Liver (tissue), 9 donors: ENCODE data around the gene CPSF3. TPM values are rescaled to one million over a fixed set of nuclear protein-coding genes. Genes with fewer than 3 reads are reported as not detected.

Experiments
- DNase-seq: peaks from one replicate; pipeline ENCODE4 v3.0.0-alpha.2; 2017; ENCODE audit warnings: low spot score
- H3K27ac ChIP-seq, 2 donors: one replicate each; pipeline ENCODE4 v1.7.0; 2013; ENCODE audit warnings: inconsistent platforms in 2 of 2, low read length in 2 of 2, control low read depth in 1 of 2, low read depth in 1 of 2, mild to moderate bottlenecking in 1 of 2
- H3K27me3 ChIP-seq, 4 donors: one replicate each; pipeline versions ENCODE4 v1.6.1 to v1.7.0; 2013; ENCODE audit warnings: low read length in 3 of 4, inconsistent platforms in 1 of 4, mild to moderate bottlenecking in 1 of 4, moderate library complexity in 1 of 4; ENCODE audit not compliant: control insufficient read depth in 4 of 4, insufficient read depth in 4 of 4
- H3K36me3 ChIP-seq, 4 donors: one replicate each; pipeline versions ENCODE4 v1.6.1 to v1.7.0; 2013; ENCODE audit warnings: low read length in 3 of 4, mild to moderate bottlenecking in 3 of 4, low read depth in 1 of 4, moderate library complexity in 1 of 4; ENCODE audit not compliant: control insufficient read depth in 4 of 4, insufficient read depth in 3 of 4
- H3K4me1 ChIP-seq, 4 donors: one replicate each; pipeline versions ENCODE4 v1.6.1 to v1.7.0; 2013; ENCODE audit warnings: low read length in 3 of 4, mild to moderate bottlenecking in 3 of 4, moderate library complexity in 1 of 4; ENCODE audit not compliant: control insufficient read depth in 4 of 4, insufficient read depth in 4 of 4
- H3K4me3 ChIP-seq, 3 donors: one replicate each; pipeline versions ENCODE4 v1.6.1 to v1.7.0; 2013; ENCODE audit warnings: low read length in 3 of 3, control low read depth in 1 of 3, low read depth in 1 of 3, mild to moderate bottlenecking in 1 of 3
- H3K9ac ChIP-seq, 2 donors: one replicate each; pipeline ENCODE4 v1.7.0; 2013; ENCODE audit warnings: low read length in 2 of 2, mild to moderate bottlenecking in 2 of 2, moderate library complexity in 2 of 2, control low read depth in 1 of 2, low read depth in 1 of 2
- H3K9me3 ChIP-seq, 4 donors: one replicate each; pipeline versions ENCODE4 v1.6.1 to v1.7.0; 2013; ENCODE audit warnings: low read length in 3 of 4; ENCODE audit not compliant: control insufficient read depth in 4 of 4
- EGR1 ChIP-seq, 2 donors: IDR thresholded peaks; 2 replicates each; pipeline ENCODE4 v1.6.1; 2016 to 2018; ENCODE audit warnings: antibody characterized with exemption in 2 of 2, low read depth in 2 of 2
- FOXA1 ChIP-seq: IDR thresholded peaks from 2 replicates; pipeline ENCODE4 v1.6.1; 2016; ENCODE audit warnings: antibody characterized with exemption
- FOXA2 ChIP-seq: IDR thresholded peaks from 2 replicates; pipeline ENCODE4 v1.6.1; 2016; ENCODE audit warnings: antibody characterized with exemption
- GABPA ChIP-seq, 2 donors: IDR thresholded peaks in 1 of 2; conservative IDR thresholded peaks in 1 of 2; 2 replicates each; pipeline ENCODE4 v1.6.1; 2016; ENCODE audit warnings: antibody characterized with exemption in 2 of 2, mild to moderate bottlenecking in 1 of 2, moderate library complexity in 1 of 2
- HNF4A ChIP-seq, 2 donors: conservative IDR thresholded peaks; 2 replicates each; pipeline ENCODE4 v1.6.1; 2016; ENCODE audit warnings: antibody characterized with exemption in 2 of 2, mild to moderate bottlenecking in 2 of 2
- HNF4G ChIP-seq: IDR thresholded peaks from 2 replicates; pipeline ENCODE4 v1.6.1; 2016; ENCODE audit warnings: antibody characterized with exemption
- JUND ChIP-seq, 2 donors: IDR thresholded peaks; 2 replicates each; pipeline ENCODE4 v1.6.1; 2016; ENCODE audit warnings: antibody characterized with exemption in 2 of 2
- NR2F2 ChIP-seq: IDR thresholded peaks from 2 replicates; pipeline ENCODE4 v1.6.1; 2016; ENCODE audit warnings: antibody characterized with exemption
- RAD21 ChIP-seq, 2 donors: IDR thresholded peaks; 2 replicates each; pipeline ENCODE4 v1.6.1; 2016; ENCODE audit warnings: antibody characterized with exemption in 2 of 2, mild to moderate bottlenecking in 2 of 2
- RXRA ChIP-seq, 2 donors: IDR thresholded peaks; 2 replicates each; pipeline ENCODE4 v1.6.1; 2017 to 2018; ENCODE audit warnings: antibody characterized with exemption in 2 of 2, mild to moderate bottlenecking in 1 of 2
- TAF1 ChIP-seq: conservative IDR thresholded peaks from 2 replicates; pipeline ENCODE4 v1.6.1; 2016; ENCODE audit warnings: antibody characterized with exemption, mild to moderate bottlenecking
- YY1 ChIP-seq: IDR thresholded peaks from 2 replicates; pipeline ENCODE4 v1.6.1; 2016; ENCODE audit warnings: antibody characterized with exemption, mild to moderate bottlenecking
- WGBS: extraction: QIAGEN DNeasy Blood & Tissue Kit; methylation state at CpG from one replicate; pipeline ENCODE4 v1.1.7; 2013; 5-methylcytosine and 5-hydroxymethylcytosine counted together
- polyA plus RNA-seq, 2 donors: library from polyadenylated mRNA; stranded (reverse) in 1 of 2; unstranded in 1 of 2; fragments of 200-250 nt in 1 of 2; fragments of >200 nt in 1 of 2; fragmentation: Nextera tagmentation in 1 of 2; extraction: Ambion mirVana in 1 of 2; gene quantifications; one replicate each; pipeline versions ENCODE4 v1.2.1 to v1.2.3, GENCODE V29; 2013 to 2015
- total RNA-seq, 2 donors: library from RNA; depleted of rRNA; stranded (reverse); fragments of >200 nt; gene quantifications; one replicate each; pipeline ENCODE4 v1.2.3, GENCODE V29; 2014
- TF ChIP-seq, protein P1 (sequence below): IDR thresholded peaks from 2 replicates; pipeline ENCODE4 v1.6.1; 2016; ENCODE audit warnings: antibody characterized with exemption
- TF ChIP-seq, protein P2 (sequence below): IDR thresholded peaks from 2 replicates; pipeline ENCODE4 v1.6.1; 2016; ENCODE audit warnings: antibody characterized with exemption
- TF ChIP-seq, protein P3 (sequence below): IDR thresholded peaks from 2 replicates; pipeline ENCODE4 v1.6.1; 2016; ENCODE audit warnings: antibody characterized with exemption
- TF ChIP-seq, protein P4 (sequence below): fragments of 150-350 bp; IDR thresholded peaks from 2 replicates; pipeline ENCODE4 v1.5.1; 2017; ENCODE audit warnings: improper control_type of control experiment, low read depth, low read length; ENCODE audit not compliant: missing input control
- TF ChIP-seq, protein P5 (sequence below): IDR thresholded peaks from 2 replicates; pipeline ENCODE4 v1.6.1; 2016; ENCODE audit warnings: antibody characterized with exemption, mild to moderate bottlenecking
- donor health status: healthy.
- donor health status: healthy.
- donor health status: healthy.
- donor health status: healthy.
- donor health status: healthy.

The CPSF3 gene
- total and polyA plus RNA-seq, 4 donors = 8.7 to 32.2 (median 16.9) TPM

DNA sequence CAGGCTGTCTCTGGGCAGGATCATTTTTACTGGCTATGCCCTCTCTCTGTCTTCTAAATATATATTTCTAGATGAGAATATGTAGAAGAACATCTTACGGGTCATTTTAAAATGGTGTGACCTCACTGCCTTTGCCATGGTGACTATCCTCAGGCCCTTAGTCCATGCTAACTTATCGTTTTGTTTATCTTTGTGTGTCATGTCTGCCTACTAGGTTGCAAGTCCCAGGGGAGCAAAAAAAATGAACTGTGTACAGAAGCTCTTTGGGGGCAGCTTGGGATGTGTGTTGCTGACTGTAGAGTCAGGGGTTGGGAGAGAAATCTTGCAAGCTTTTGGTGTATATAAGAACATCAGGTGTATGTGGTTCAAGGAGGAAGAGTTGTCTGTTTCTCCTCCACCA is 11.0 kb downstream of the CPSF3 start (continued):
- TF ChIP-seq, protein P1, sequence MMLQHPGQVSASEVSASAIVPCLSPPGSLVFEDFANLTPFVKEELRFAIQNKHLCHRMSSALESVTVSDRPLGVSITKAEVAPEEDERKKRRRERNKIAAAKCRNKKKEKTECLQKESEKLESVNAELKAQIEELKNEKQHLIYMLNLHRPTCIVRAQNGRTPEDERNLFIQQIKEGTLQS = no peak
- TF ChIP-seq GABPA (IDR thresholded peaks at IDR 0.05 in 1 of 2, conservative IDR thresholded peaks at IDR 0.05 in 1 of 2) (no peak), JUND (IDR thresholded peaks at IDR 0.05) (no peak)

DNA sequence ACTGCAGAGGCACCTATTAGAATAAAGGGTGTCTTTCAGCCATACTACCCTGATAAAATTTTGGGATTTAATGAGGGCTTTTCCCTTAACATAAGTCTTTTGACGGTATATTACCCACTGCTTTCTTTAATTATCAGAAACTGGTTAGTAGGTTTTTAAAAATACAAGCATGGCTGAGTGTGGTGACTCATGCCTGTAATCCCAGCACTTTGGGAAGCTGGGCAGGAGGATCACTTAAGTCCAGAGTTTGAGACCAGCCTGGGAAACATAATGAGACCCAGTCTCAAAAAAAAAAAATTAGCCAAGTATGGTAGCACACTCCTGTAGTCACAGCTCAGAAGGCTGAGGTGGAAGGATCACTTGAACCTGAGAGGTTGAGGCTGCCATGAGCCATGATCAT is 16.1 kb downstream of the CPSF3 start:
- 97% methylated on average over 1 of the region's 1 CpG for WGBS
- H3K27me3 ChIP-seq = no peaks in the 10 kb centered on the region
- no peaks in the 10 kb centered on the region for H3K9me3 ChIP-seq
- DNase-seq = no peak
- TF ChIP-seq EGR1 (IDR thresholded peaks at IDR 0.05; ENCODE audit: low read depth in 2 of 2) (no peak), JUND (IDR thresholded peaks at IDR 0.05) (no peak), NR2F2 (no peak), FOXA2 (no peak), HNF4A (conservative IDR thresholded peaks at IDR 0.05) (no peak), GABPA (IDR thresholded peaks at IDR 0.05 in 1 of 2, conservative IDR thresholded peaks at IDR 0.05 in 1 of 2) (no peak)
- no peaks in the 10 kb centered on the region for H3K4me1 ChIP-seq
- H3K36me3 ChIP-seq = peaks cover 13 to 52% (median 44%) of the 10 kb centered on the region in 4 donors
- no peak overlapping the region for H3K4me3 ChIP-seq
- H3K9ac ChIP-seq = no peak overlapping the region
- H3K27ac ChIP-seq = no peak overlapping the region

DNA sequence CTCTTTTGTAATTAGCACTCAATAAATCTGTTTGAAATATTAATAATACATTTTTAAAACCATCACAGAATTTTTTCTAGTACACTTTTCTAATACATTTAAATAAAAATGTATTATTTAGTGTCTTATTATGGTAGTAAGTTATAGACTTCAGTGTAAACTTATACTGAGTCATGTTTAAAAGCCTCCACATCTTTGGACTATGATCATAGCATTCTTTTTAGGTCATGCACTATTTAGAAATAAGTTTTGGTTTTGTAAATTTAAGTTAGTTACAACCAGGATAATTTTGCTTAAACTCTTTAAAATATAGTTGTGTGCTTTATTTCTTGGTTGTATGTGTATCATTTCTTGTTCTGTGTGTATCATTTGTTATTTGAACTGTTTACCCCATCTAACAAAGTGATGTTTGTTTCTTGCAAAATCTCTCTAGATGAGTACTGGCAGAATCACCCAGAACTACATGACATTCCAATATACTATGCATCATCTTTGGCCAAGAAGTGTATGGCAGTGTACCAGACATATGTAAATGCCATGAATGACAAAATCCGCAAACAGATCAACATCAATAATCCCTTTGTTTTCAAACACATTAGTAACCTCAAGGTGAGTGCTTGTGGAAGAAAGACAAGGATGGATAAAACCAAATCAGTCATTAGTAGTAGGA is 16.7 kb downstream of the CPSF3 start:
- 95% methylated on average over 1 of the region's 1 CpG for WGBS

More for the DNA sequence above, 16.7 kb downstream of the CPSF3 start:
- Histone ChIP-seq H3K9ac (no peak overlapping the region), H3K27me3 (no peaks in the 10 kb centered on the region), H3K36me3 (peaks cover 12 to 49% (median 41%) of the 10 kb centered on the region in 4 donors), H3K4me1 (no peaks in the 10 kb centered on the region), H3K4me3 (no peak overlapping the region), H3K27ac (no peak overlapping the region), H3K9me3 (no peaks in the 10 kb centered on the region)
- TF ChIP-seq HNF4G (no peak), TAF1 (no peak), FOXA1 (no peak), JUND (IDR thresholded peaks at IDR 0.05) (no peak), NR2F2 (no peak), YY1 (no peak), HNF4A (conservative IDR thresholded peaks at IDR 0.05) (no peak), EGR1 (IDR thresholded peaks at IDR 0.05; ENCODE audit: low read depth in 2 of 2) (no peak), RAD21 (IDR thresholded peaks at IDR 0.05) (no peak), FOXA2 (no peak), RXRA (IDR thresholded peaks at IDR 0.05) (no peak), GABPA (IDR thresholded peaks at IDR 0.05 in 1 of 2, conservative IDR thresholded peaks at IDR 0.05 in 1 of 2) (no peak)
- TF ChIP-seq, protein P2, sequence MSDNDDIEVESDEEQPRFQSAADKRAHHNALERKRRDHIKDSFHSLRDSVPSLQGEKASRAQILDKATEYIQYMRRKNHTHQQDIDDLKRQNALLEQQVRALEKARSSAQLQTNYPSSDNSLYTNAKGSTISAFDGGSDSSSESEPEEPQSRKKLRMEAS = no peak
- TF ChIP-seq, protein P3, sequence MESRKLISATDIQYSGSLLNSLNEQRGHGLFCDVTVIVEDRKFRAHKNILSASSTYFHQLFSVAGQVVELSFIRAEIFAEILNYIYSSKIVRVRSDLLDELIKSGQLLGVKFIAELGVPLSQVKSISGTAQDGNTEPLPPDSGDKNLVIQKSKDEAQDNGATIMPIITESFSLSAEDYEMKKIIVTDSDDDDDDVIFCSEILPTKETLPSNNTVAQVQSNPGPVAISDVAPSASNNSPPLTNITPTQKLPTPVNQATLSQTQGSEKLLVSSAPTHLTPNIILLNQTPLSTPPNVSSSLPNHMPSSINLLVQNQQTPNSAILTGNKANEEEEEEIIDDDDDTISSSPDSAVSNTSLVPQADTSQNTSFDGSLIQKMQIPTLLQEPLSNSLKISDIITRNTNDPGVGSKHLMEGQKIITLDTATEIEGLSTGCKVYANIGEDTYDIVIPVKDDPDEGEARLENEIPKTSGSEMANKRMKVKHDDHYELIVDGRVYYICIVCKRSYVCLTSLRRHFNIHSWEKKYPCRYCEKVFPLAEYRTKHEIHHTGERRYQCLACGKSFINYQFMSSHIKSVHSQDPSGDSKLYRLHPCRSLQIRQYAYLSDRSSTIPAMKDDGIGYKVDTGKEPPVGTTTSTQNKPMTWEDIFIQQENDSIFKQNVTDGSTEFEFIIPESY = no peak
- TF ChIP-seq, protein P4, sequence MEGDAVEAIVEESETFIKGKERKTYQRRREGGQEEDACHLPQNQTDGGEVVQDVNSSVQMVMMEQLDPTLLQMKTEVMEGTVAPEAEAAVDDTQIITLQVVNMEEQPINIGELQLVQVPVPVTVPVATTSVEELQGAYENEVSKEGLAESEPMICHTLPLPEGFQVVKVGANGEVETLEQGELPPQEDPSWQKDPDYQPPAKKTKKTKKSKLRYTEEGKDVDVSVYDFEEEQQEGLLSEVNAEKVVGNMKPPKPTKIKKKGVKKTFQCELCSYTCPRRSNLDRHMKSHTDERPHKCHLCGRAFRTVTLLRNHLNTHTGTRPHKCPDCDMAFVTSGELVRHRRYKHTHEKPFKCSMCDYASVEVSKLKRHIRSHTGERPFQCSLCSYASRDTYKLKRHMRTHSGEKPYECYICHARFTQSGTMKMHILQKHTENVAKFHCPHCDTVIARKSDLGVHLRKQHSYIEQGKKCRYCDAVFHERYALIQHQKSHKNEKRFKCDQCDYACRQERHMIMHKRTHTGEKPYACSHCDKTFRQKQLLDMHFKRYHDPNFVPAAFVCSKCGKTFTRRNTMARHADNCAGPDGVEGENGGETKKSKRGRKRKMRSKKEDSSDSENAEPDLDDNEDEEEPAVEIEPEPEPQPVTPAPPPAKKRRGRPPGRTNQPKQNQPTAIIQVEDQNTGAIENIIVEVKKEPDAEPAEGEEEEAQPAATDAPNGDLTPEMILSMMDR = no peak
- TF ChIP-seq, protein P5, sequence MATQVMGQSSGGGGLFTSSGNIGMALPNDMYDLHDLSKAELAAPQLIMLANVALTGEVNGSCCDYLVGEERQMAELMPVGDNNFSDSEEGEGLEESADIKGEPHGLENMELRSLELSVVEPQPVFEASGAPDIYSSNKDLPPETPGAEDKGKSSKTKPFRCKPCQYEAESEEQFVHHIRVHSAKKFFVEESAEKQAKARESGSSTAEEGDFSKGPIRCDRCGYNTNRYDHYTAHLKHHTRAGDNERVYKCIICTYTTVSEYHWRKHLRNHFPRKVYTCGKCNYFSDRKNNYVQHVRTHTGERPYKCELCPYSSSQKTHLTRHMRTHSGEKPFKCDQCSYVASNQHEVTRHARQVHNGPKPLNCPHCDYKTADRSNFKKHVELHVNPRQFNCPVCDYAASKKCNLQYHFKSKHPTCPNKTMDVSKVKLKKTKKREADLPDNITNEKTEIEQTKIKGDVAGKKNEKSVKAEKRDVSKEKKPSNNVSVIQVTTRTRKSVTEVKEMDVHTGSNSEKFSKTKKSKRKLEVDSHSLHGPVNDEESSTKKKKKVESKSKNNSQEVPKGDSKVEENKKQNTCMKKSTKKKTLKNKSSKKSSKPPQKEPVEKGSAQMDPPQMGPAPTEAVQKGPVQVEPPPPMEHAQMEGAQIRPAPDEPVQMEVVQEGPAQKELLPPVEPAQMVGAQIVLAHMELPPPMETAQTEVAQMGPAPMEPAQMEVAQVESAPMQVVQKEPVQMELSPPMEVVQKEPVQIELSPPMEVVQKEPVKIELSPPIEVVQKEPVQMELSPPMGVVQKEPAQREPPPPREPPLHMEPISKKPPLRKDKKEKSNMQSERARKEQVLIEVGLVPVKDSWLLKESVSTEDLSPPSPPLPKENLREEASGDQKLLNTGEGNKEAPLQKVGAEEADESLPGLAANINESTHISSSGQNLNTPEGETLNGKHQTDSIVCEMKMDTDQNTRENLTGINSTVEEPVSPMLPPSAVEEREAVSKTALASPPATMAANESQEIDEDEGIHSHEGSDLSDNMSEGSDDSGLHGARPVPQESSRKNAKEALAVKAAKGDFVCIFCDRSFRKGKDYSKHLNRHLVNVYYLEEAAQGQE = no peak
- TF ChIP-seq, protein P1 = no peak
- no peak for DNase-seq
